ENCODE data around the gene CFAP119.

GRCh38 chr16:30725418-30725792 is 36.5 kb downstream of the CFAP119 start:
- TF ChIP-seq, protein P1, sequence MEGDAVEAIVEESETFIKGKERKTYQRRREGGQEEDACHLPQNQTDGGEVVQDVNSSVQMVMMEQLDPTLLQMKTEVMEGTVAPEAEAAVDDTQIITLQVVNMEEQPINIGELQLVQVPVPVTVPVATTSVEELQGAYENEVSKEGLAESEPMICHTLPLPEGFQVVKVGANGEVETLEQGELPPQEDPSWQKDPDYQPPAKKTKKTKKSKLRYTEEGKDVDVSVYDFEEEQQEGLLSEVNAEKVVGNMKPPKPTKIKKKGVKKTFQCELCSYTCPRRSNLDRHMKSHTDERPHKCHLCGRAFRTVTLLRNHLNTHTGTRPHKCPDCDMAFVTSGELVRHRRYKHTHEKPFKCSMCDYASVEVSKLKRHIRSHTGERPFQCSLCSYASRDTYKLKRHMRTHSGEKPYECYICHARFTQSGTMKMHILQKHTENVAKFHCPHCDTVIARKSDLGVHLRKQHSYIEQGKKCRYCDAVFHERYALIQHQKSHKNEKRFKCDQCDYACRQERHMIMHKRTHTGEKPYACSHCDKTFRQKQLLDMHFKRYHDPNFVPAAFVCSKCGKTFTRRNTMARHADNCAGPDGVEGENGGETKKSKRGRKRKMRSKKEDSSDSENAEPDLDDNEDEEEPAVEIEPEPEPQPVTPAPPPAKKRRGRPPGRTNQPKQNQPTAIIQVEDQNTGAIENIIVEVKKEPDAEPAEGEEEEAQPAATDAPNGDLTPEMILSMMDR (optimal IDR thresholded peaks at IDR 0.05 in 1 of 3, IDR thresholded peaks at IDR 0.05 in 1 of 3, conservative IDR thresholded peaks at IDR 0.05 in 1 of 3; ENCODE audit: extremely low read depth in 1 of 3, insufficient read depth in 2 of 3, low read length in 3 of 3) = no peak
- TF ChIP-seq EZH2 (IDR thresholded peaks at IDR 0.05; ENCODE audit: low read length) = no peak
